HG03159 (cell line): Measurements from ENCODE around the gene RIN3.

Experiments used
- ATAC-seq: cut with Tn5 transposase; IDR thresholded peaks from one replicate; pipeline ENCODE4 v1.9.1; 2021; ENCODE audit warnings: mild to moderate bottlenecking, moderate library complexity; ENCODE audit not compliant: unreplicated experiment

The RIN3 gene

GRCh38 chr14:92644970-92645515, 131.5 kb downstream of the RIN3 start:
- ATAC-seq: no peak

GRCh38 chr14:92645841-92646478, 132.4 kb downstream of the RIN3 start:
- no peak for ATAC-seq

GRCh38 chr14:92646952-92647796, 133.6 kb downstream of the RIN3 start:
- no peak for ATAC-seq

- ATAC-seq: no peak
Measured at GRCh38 chr14:92647797-92648279, 134.3 kb downstream of the RIN3 start.

GRCh38 chr14:92649066-92649465, 135.5 kb downstream of the RIN3 start:
- ATAC-seq: no peak

GRCh38 chr14:92649934-92650545, 136.5 kb downstream of the RIN3 start:
- ATAC-seq: no peak

GRCh38 chr14:92650581-92651105, 137.1 kb downstream of the RIN3 start:
- ATAC-seq: no peak

GRCh38 chr14:92651106-92651757, 137.7 kb downstream of the RIN3 start:
- peak; percentile 74 for ATAC-seq

GRCh38 chr14:92651758-92652406, 138.3 kb downstream of the RIN3 start:
- ATAC-seq: no peak

- no peak for ATAC-seq
Measured at GRCh38 chr14:92652413-92653151, 139.0 kb downstream of the RIN3 start.

GRCh38 chr14:92653162-92653651, 139.6 kb downstream of the RIN3 start:
- ATAC-seq: no peak

GRCh38 chr14:92654239-92654901, 140.8 kb downstream of the RIN3 start:
- no peak for ATAC-seq

GRCh38 chr14:92655419-92656201, 142.0 kb downstream of the RIN3 start:
- ATAC-seq: no peak

GRCh38 chr14:92656306-92657081, 142.9 kb downstream of the RIN3 start:
- no peak for ATAC-seq

GRCh38 chr14:92657457-92658142, 144.0 kb downstream of the RIN3 start:
- no peak for ATAC-seq

- ATAC-seq: no peak
Measured at GRCh38 chr14:92658160-92658559, 144.6 kb downstream of the RIN3 start.

- ATAC-seq: no peak
Measured at GRCh38 chr14:92658684-92659083, 145.1 kb downstream of the RIN3 start.
